T1000 (cell line): ENCODE measurements around the gene ZCWPW2.

ENCODE experiments used
- DNase-seq: peaks from one replicate; lab custom pipeline; 2025; ENCODE audit warnings: mixed read lengths; lab: John Stamatoyannopoulos, UW

Gene ZCWPW2

GRCh38 chr3:28376424-28376823, 27.9 kb downstream of the ZCWPW2 start:
- DNase-seq: no peak

GRCh38 chr3:28386049-28386448, 37.5 kb downstream of the ZCWPW2 start:
- DNase-seq: no peak

- no peak for DNase-seq
Measured at GRCh38 chr3:28388978-28389377, 40.5 kb downstream of the ZCWPW2 start.

GRCh38 chr3:28399206-28399605, 50.7 kb downstream of the ZCWPW2 start:
- DNase-seq: no peak

- DNase-seq: no peak
Measured at GRCh38 chr3:28406241-28406640, 57.7 kb downstream of the ZCWPW2 start.

GRCh38 chr3:28449398-28449797, 100.9 kb downstream of the ZCWPW2 start:
- DNase-seq: no peak

GRCh38 chr3:28462866-28463265, 114.3 kb downstream of the ZCWPW2 start:
- DNase-seq: no peak

- no peak for DNase-seq
Measured at GRCh38 chr3:28467414-28467813, 118.9 kb downstream of the ZCWPW2 start.

- no peak for DNase-seq
Measured at GRCh38 chr3:28476194-28476593, 127.7 kb downstream of the ZCWPW2 start.

GRCh38 chr3:28476764-28477163, 128.2 kb downstream of the ZCWPW2 start:
- no peak for DNase-seq

GRCh38 chr3:28485164-28485563, 136.6 kb downstream of the ZCWPW2 start:
- DNase-seq: no peak

GRCh38 chr3:28495301-28495700, 146.8 kb downstream of the ZCWPW2 start:
- no peak for DNase-seq

- no peak for DNase-seq
Measured at GRCh38 chr3:28502397-28502937, 153.9 kb downstream of the ZCWPW2 start.

- DNase-seq: no peak
Measured at GRCh38 chr3:28504976-28505375, 156.5 kb downstream of the ZCWPW2 start.

GRCh38 chr3:28521663-28522062, 173.1 kb downstream of the ZCWPW2 start:
- no peak for DNase-seq

- no peak for DNase-seq
Measured at GRCh38 chr3:28542351-28542750, 193.8 kb downstream of the ZCWPW2 start.

GRCh38 chr3:28544236-28544635, 195.7 kb downstream of the ZCWPW2 start:
- DNase-seq: no peak

GRCh38 chr3:28544831-28545230, 196.3 kb downstream of the ZCWPW2 start:
- DNase-seq: no peak

GRCh38 chr3:28547677-28548076, 199.2 kb downstream of the ZCWPW2 start:
- no peak for DNase-seq

GRCh38 chr3:28553175-28553574, 204.7 kb downstream of the ZCWPW2 start:
- DNase-seq: no peak

- DNase-seq: no peak
Measured at GRCh38 chr3:28556195-28556594, 207.7 kb downstream of the ZCWPW2 start.

GRCh38 chr3:28564211-28564610, 215.7 kb downstream of the ZCWPW2 start:
- no peak for DNase-seq

- DNase-seq: no peak
Measured at GRCh38 chr3:28569357-28569756, 220.8 kb downstream of the ZCWPW2 start.

GRCh38 chr3:28574036-28574435, 225.5 kb downstream of the ZCWPW2 start:
- no peak for DNase-seq
